Neural progenitor cell (in vitro differentiated cells): Measurements from ENCODE around the gene C1QL4.

Source experiments
- EZH2 ChIP-seq: fragments of 200-600 bp; sonication (generic); IDR thresholded peaks from 2 replicates; pipeline ENCODE4 v1.6.1; 2017; ENCODE audit warnings: antibody characterized with exemption, mild to moderate bottlenecking, moderate library complexity
- EZH2phosphoT487 ChIP-seq: fragments of 200-600 bp; sonication (generic); IDR thresholded peaks from 2 replicates; pipeline ENCODE4 v1.6.1; 2017; ENCODE audit warnings: antibody characterized with exemption
- TF ChIP-seq, protein P1 (sequence below): fragments of 200-600 bp; sonication (generic); IDR thresholded peaks from 2 replicates; pipeline ENCODE4 v1.5.1; 2017; ENCODE audit warnings: antibody characterized with exemption, mild to moderate bottlenecking

- no peak for TF ChIP-seq EZH2
- TF ChIP-seq, protein P1, sequence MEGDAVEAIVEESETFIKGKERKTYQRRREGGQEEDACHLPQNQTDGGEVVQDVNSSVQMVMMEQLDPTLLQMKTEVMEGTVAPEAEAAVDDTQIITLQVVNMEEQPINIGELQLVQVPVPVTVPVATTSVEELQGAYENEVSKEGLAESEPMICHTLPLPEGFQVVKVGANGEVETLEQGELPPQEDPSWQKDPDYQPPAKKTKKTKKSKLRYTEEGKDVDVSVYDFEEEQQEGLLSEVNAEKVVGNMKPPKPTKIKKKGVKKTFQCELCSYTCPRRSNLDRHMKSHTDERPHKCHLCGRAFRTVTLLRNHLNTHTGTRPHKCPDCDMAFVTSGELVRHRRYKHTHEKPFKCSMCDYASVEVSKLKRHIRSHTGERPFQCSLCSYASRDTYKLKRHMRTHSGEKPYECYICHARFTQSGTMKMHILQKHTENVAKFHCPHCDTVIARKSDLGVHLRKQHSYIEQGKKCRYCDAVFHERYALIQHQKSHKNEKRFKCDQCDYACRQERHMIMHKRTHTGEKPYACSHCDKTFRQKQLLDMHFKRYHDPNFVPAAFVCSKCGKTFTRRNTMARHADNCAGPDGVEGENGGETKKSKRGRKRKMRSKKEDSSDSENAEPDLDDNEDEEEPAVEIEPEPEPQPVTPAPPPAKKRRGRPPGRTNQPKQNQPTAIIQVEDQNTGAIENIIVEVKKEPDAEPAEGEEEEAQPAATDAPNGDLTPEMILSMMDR: no peak
- TF ChIP-seq EZH2phosphoT487: no peak
Measured at GRCh38 chr12:49322708-49323523, 14.1 kb downstream of the C1QL4 start, which contains the start of gene TROAP.
